ENCODE results near the gene TBC1D3I. TPM values are rescaled to one million over a fixed set of nuclear protein-coding genes. Genes with fewer than 3 reads are reported as not detected.
A peak's percentile ranks its signal among the peaks of the same experiment; 100 is the strongest.
"Not testable (repeated sequence)": the region's sequence is repeated elsewhere in the genome, so short reads cannot be mapped to it uniquely, and the experiment has no call there.

Gene TBC1D3I
- total RNA-seq, 2 experiments from 2014 or later, result 0.19 to 0.55 TPM

- BruUV-seq (replicated peaks); POLR2A ChIA-PET; CTCF ChIA-PET (ENCODE audit: unreplicated experiment); H2AFZ ChIP-seq (ENCODE audit: low read length); H3K4me3 ChIP-seq (ENCODE audit: low read depth, low read length, poor library complexity, severe bottlenecking); H3K36me3 ChIP-seq (ENCODE audit: insufficient read depth, low read length); DNase-seq (ENCODE audit: low spot score); H3K9me2 ChIP-seq (ENCODE audit: insufficient read depth, low read length); H4K20me1 ChIP-seq (ENCODE audit: insufficient read depth, low read length); H3K4me2 ChIP-seq (ENCODE audit: low read length); H3K4me1 ChIP-seq (ENCODE audit: insufficient read depth, low read length, poor library complexity, severe bottlenecking); intact Hi-C loops (cut with micrococcal nuclease; ENCODE audit: unreplicated experiment); H3K27ac ChIP-seq (ENCODE audit: low read depth, low read length, poor library complexity, severe bottlenecking); H3K79me2 ChIP-seq (ENCODE audit: insufficient read depth, low read depth, low read length); H3K9me3 ChIP-seq (ENCODE audit: low read length): not testable (repeated sequence)
- peak; percentile 52; the same call in 1 of the 2 replicates for TF ChIP-seq CTCF (conservative IDR thresholded peaks at IDR 0.05; ENCODE audit: low read length)
These were observed 34.7 kb downstream of the TBC1D3I start for GRCh38 chr17:36229644-36230043.

GRCh38 chr17:36222967-36223366 is 41.4 kb downstream of the TBC1D3I start:
- CTCF ChIA-PET (ENCODE audit: unreplicated experiment); DNase-seq (ENCODE audit: low spot score); H3K9me2 ChIP-seq (ENCODE audit: insufficient read depth, low read length); H3K4me1 ChIP-seq (ENCODE audit: insufficient read depth, low read length, poor library complexity, severe bottlenecking); H3K79me2 ChIP-seq (ENCODE audit: insufficient read depth, low read depth, low read length); H3K4me3 ChIP-seq (ENCODE audit: low read depth, low read length, poor library complexity, severe bottlenecking); H3K36me3 ChIP-seq (ENCODE audit: insufficient read depth, low read length); H4K20me1 ChIP-seq (ENCODE audit: insufficient read depth, low read length); BruUV-seq (replicated peaks); intact Hi-C loops (cut with micrococcal nuclease; ENCODE audit: unreplicated experiment); H3K9me3 ChIP-seq (ENCODE audit: low read length); H2AFZ ChIP-seq (ENCODE audit: low read length); H3K27ac ChIP-seq (ENCODE audit: low read depth, low read length, poor library complexity, severe bottlenecking); POLR2A ChIA-PET; H3K4me2 ChIP-seq (ENCODE audit: low read length): not testable (repeated sequence)

GRCh38 chr17:36221581-36222100 is 42.7 kb downstream of the TBC1D3I start:
- POLR2A ChIA-PET; DNase-seq (ENCODE audit: low spot score); H3K36me3 ChIP-seq (ENCODE audit: insufficient read depth, low read length); H2AFZ ChIP-seq (ENCODE audit: low read length); CTCF ChIA-PET (ENCODE audit: unreplicated experiment); H3K27ac ChIP-seq (ENCODE audit: low read depth, low read length, poor library complexity, severe bottlenecking); H3K4me2 ChIP-seq (ENCODE audit: low read length); BruUV-seq (replicated peaks); H4K20me1 ChIP-seq (ENCODE audit: insufficient read depth, low read length); H3K9me2 ChIP-seq (ENCODE audit: insufficient read depth, low read length); H3K4me3 ChIP-seq (ENCODE audit: low read depth, low read length, poor library complexity, severe bottlenecking); intact Hi-C loops (cut with micrococcal nuclease; ENCODE audit: unreplicated experiment); H3K4me1 ChIP-seq (ENCODE audit: insufficient read depth, low read length, poor library complexity, severe bottlenecking); H3K79me2 ChIP-seq (ENCODE audit: insufficient read depth, low read depth, low read length); H3K9me3 ChIP-seq (ENCODE audit: low read length): not testable (repeated sequence)

- H4K20me1 ChIP-seq (ENCODE audit: insufficient read depth, low read length); CTCF ChIA-PET (ENCODE audit: unreplicated experiment); H2AFZ ChIP-seq (ENCODE audit: low read length); H3K9me2 ChIP-seq (ENCODE audit: insufficient read depth, low read length); H3K79me2 ChIP-seq (ENCODE audit: insufficient read depth, low read depth, low read length); H3K27ac ChIP-seq (ENCODE audit: low read depth, low read length, poor library complexity, severe bottlenecking); H3K4me3 ChIP-seq (ENCODE audit: low read depth, low read length, poor library complexity, severe bottlenecking); POLR2A ChIA-PET; H3K4me1 ChIP-seq (ENCODE audit: insufficient read depth, low read length, poor library complexity, severe bottlenecking); H3K36me3 ChIP-seq (ENCODE audit: insufficient read depth, low read length); H3K4me2 ChIP-seq (ENCODE audit: low read length); BruUV-seq (replicated peaks); H3K9me3 ChIP-seq (ENCODE audit: low read length); DNase-seq (ENCODE audit: low spot score); intact Hi-C loops (cut with micrococcal nuclease; ENCODE audit: unreplicated experiment): not testable (repeated sequence)
These were observed 43.4 kb downstream of the TBC1D3I start for GRCh38 chr17:36220737-36221580.

GRCh38 chr17:36219556-36219955 is 44.8 kb downstream of the TBC1D3I start:
- POLR2A ChIA-PET; BruUV-seq (replicated peaks); H3K9me3 ChIP-seq (ENCODE audit: low read length); H3K4me3 ChIP-seq (ENCODE audit: low read depth, low read length, poor library complexity, severe bottlenecking); H2AFZ ChIP-seq (ENCODE audit: low read length); H3K79me2 ChIP-seq (ENCODE audit: insufficient read depth, low read depth, low read length); CTCF ChIA-PET (ENCODE audit: unreplicated experiment); H3K9me2 ChIP-seq (ENCODE audit: insufficient read depth, low read length); H4K20me1 ChIP-seq (ENCODE audit: insufficient read depth, low read length); DNase-seq (ENCODE audit: low spot score); H3K36me3 ChIP-seq (ENCODE audit: insufficient read depth, low read length); H3K4me1 ChIP-seq (ENCODE audit: insufficient read depth, low read length, poor library complexity, severe bottlenecking); H3K27ac ChIP-seq (ENCODE audit: low read depth, low read length, poor library complexity, severe bottlenecking); H3K4me2 ChIP-seq (ENCODE audit: low read length); intact Hi-C loops (cut with micrococcal nuclease; ENCODE audit: unreplicated experiment): not testable (repeated sequence)
